Mucosa of descending colon (tissue), 3 donors: ENCODE results near the gene URI1. TPM values are rescaled to one million over a fixed set of nuclear protein-coding genes. Genes with fewer than 3 reads are reported as not detected.
"Not testable (repeated sequence)": the region's sequence is repeated elsewhere in the genome, so short reads cannot be mapped to it uniquely, and the experiment has no call there.

Experiments
- ATAC-seq: fragments of 200-7000 bp; cut with Tn5 transposase; one replicate; pipeline ENCODE4 v1.9.1; 2020; ENCODE audit warnings: mild to moderate bottlenecking, moderate library complexity
- DNase-seq, 3 donors: peaks; one replicate each; pipeline ENCODE4 v3.0.0-alpha.2; 2020
- H3K36me3 ChIP-seq: fragments of 200-600 bp; one replicate; pipeline ENCODE4 v1.8.0; 2021; ENCODE audit warnings: low read depth, mild to moderate bottlenecking
- H3K4me1 ChIP-seq: fragments of 200-600 bp; one replicate; pipeline ENCODE4 v1.8.0; 2021; ENCODE audit warnings: low read depth, mild to moderate bottlenecking
- H3K4me3 ChIP-seq: fragments of 200-600 bp; one replicate; pipeline ENCODE4 v1.8.0; 2021; ENCODE audit warnings: mild to moderate bottlenecking
- H3K9me3 ChIP-seq: fragments of 200-600 bp; one replicate; pipeline ENCODE4 v1.8.0; 2021; ENCODE audit warnings: mild to moderate bottlenecking
- CTCF ChIP-seq: fragments of 200-600 bp; IDR thresholded peaks from one replicate; pipeline ENCODE4 v1.8.0; 2022; ENCODE audit warnings: antibody characterized with exemption, mild to moderate bottlenecking
- intact Hi-C, 2 donors: fragments of 100-400 bp; cut with DNase I in 1 of 2; cut with micrococcal nuclease in 1 of 2; formaldehyde crosslinking; loops; one replicate each; pipeline versions ENCODE4 v1.11.0 to v1.11.1; 2022; cut with DNase I, micrococcal nuclease
- total RNA-seq, 3 donors: library from RNA; stranded (reverse); fragmentation: NEBNext Ultra II Directional in 2 of 3; extraction: Animal tissue kit (Norgen Biotek cat#: 25700) in 2 of 3; gene quantifications; one replicate each; pipeline versions ENCODE4 v1.2.1 to v1.2.4, GENCODE V29; 2021 to 2023
- donor health status: DM: no; HTN: no; CAD: no; lungs with moderate emphysema.
- donor health status: DM: no; HTN: no; CAD: no.
- donor health status: DM: no; HTN: yes; CAD: no.

Gene URI1
- total RNA-seq, 3 donors from 2014 or later: 40.0 to 65.5 (median 43.4) TPM

DNA sequence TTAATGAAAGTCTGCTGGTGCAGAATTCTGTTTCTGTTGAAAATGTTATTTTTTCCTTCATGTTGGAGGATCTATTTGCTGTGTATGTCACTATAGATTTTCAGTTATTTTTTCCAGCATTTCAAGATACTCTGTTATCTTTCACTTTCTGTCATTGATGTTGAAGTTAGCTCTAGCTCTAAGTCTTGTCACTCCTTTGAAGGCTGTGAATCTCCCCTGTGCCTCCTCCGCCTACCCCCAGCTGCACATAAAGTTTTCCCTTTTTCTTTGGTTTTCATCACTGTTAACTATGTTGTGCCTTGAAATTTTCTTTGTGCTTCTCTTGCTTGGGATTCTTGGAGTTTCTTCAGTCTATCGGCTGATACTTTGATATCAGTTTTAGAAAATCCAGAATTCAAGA is 20.8 kb downstream of the URI1 start:
- DNase-seq: no peak
- peaks cover 10% of the 10 kb centered on the region for H3K4me1 ChIP-seq
- no peak for TF ChIP-seq CTCF
- no peak for ATAC-seq
- no peaks in the 10 kb centered on the region for H3K36me3 ChIP-seq
- H3K9me3 ChIP-seq: no peaks in the 10 kb centered on the region
- H3K4me3 ChIP-seq: no peak overlapping the region
- intact Hi-C loops: no loop called here

DNA sequence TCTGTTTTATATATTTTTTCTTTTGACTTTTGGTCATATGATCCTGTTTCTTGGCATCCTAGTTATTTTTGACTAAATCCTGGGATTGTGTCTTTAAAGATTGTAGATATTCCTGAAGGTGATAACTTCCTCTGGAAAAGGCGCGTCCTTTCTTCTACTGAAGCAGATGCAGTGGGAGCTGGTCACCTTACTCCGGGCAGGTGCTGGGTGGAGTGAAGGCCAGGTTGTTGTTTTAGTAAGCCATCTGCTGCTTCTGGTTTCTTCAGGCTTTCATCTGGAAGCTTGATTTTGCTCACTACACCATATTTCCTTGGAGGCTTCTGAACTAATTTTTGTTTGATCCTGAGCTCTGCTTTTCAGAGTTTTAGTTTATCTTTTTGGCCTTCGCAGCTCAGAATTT is 21.5 kb downstream of the URI1 start:
- TF ChIP-seq CTCF: no peak
- no peak overlapping the region for H3K4me3 ChIP-seq
- intact Hi-C loops: no loop called here
- DNase-seq (no peak), ATAC-seq (peak; percentile 47)
- H3K9me3 ChIP-seq: no peaks in the 10 kb centered on the region
- H3K36me3 ChIP-seq: no peaks in the 10 kb centered on the region
- H3K4me1 ChIP-seq: peaks cover 10% of the 10 kb centered on the region

DNA sequence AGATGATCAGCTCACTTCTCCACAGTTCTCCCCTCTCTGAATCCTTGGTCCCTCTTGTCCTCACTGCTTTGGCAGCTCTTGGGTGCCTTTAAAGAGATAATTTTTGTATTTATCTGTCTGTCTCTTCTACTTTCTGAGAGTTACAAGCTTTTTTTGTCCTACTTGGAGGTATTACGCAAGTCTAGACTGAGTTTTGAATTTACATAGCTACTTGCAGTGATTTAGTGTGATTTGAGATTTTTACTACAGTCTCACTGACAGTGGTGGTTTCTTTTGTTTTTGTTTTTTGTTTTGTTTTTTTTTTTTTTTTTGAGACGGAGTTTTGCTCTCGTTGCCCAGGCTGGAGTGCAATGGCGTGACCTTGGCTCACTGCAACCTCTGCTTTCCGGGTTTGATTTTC is 22.1 kb downstream of the URI1 start:
- no peak for TF ChIP-seq CTCF
- ATAC-seq (no peak), DNase-seq (no peak)
- intact Hi-C loops: no loop called here
- Histone ChIP-seq H3K4me3 (no peak overlapping the region), H3K36me3 (no peaks in the 10 kb centered on the region), H3K4me1 (peaks cover 10% of the 10 kb centered on the region), H3K9me3 (no peaks in the 10 kb centered on the region)

DNA sequence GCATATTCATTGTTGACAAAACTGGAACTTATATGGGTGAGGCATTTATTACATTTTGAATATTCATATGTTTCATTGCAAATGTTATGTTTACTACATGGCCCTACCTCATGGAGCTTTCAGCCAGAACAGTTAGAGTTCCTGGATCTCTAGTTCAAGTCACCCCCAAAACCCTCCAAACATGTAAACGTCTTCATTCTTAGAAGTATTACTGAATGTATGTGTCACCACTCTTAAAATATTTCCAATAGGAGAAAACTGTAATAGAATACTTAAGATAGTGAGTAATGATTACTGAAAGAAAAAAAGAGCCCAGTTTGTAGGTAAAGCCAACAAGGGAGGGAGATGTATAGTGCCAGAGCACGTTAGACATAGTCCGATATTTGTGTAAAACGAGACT is 23.5 kb downstream of the URI1 start:
- H3K36me3 ChIP-seq: no peaks in the 10 kb centered on the region
- ATAC-seq: no peak
- no peak overlapping the region for H3K4me3 ChIP-seq
- peaks cover 10% of the 10 kb centered on the region for H3K4me1 ChIP-seq
- DNase-seq: no peak
- no peak for TF ChIP-seq CTCF
- no peaks in the 10 kb centered on the region for H3K9me3 ChIP-seq
- intact Hi-C loops: no loop called here

DNA sequence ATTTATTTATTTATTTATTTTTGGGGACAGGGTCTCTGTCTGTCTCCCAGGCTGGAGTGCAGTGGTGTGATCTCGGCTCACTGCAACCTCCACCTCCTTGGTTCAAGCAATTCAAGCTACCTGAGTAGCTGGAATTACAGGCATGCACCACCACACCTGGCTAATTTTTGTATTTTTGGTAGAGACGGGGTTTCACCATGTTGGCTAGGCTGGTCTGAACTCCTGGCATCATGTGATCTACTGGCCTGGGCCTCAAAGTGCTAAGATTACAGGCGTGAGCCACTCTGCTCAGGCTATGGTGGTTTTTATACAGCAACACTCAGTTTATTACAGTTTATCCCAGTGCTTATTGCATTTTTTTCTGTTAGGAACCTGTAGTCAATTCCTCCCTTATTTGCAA is 24.1 kb downstream of the URI1 start:
- H3K36me3 ChIP-seq, DNase-seq, intact Hi-C loops, H3K4me3 ChIP-seq, H3K9me3 ChIP-seq: not testable (repeated sequence)
- H3K4me1 ChIP-seq: peaks cover 10% of the 10 kb centered on the region
- ATAC-seq: peak; percentile 32

- Histone ChIP-seq H3K4me3 (no peak overlapping the region), H3K9me3 (no peaks in the 10 kb centered on the region), H3K36me3 (no peaks in the 10 kb centered on the region), H3K4me1 (peaks cover 10% of the 10 kb centered on the region)
- no peak for ATAC-seq
- TF ChIP-seq CTCF: no peak
- no peak for DNase-seq
- intact Hi-C loops: no loop called here
Measured at GRCh38 chr19:29966588-29967249, 24.7 kb downstream of the URI1 start.
